Tibial nerve (tissue), 4 donors: ENCODE results near the gene SLCO3A1. TPM values are rescaled to one million over a fixed set of nuclear protein-coding genes. Genes with fewer than 3 reads are reported as not detected.
A peak's percentile ranks its signal among the peaks of the same experiment; 100 is the strongest.

Source experiments
- DNase-seq, 2 donors: peaks; one replicate each; pipeline ENCODE4 v3.0.0-alpha.2; 2019; ENCODE audit warnings: low spot score in 2 of 2
- H3K27ac ChIP-seq, 4 donors: fragments of 200-600 bp; sonication (generic) in 3 of 4; one replicate each; pipeline ENCODE4 v1.5.1; 2017 to 2019; ENCODE audit warnings: mild to moderate bottlenecking in 1 of 4
- H3K27me3 ChIP-seq, 2 donors: fragments of 200-600 bp; sonication (generic) in 1 of 2; one replicate each; pipeline versions ENCODE4 v1.5.1 to v1.6.0; 2017 to 2019
- H3K36me3 ChIP-seq, 3 donors: fragments of 200-600 bp; sonication (generic); one replicate each; pipeline ENCODE4 v1.5.1; 2018 to 2019
- H3K4me1 ChIP-seq, 4 donors: fragments of 200-600 bp; sonication (generic) in 3 of 4; one replicate each; pipeline ENCODE4 v1.5.1; 2017 to 2019
- H3K4me3 ChIP-seq, 4 donors: fragments of 200-600 bp; sonication (generic) in 3 of 4; one replicate each; pipeline ENCODE4 v1.5.1; 2017 to 2019; ENCODE audit warnings: mild to moderate bottlenecking in 1 of 4, moderate library complexity in 1 of 4
- H3K9me3 ChIP-seq, 4 donors: fragments of 200-600 bp; sonication (generic) in 3 of 4; one replicate each; pipeline ENCODE4 v1.5.1; 2017 to 2019
- CTCF ChIP-seq, 5 experiments: fragments of 200-600 bp in 3 of 5; fragments of 450-650 bp in 2 of 5; sonication (generic) in 3 of 5; IDR thresholded peaks; one replicate each; pipeline ENCODE4 v1.5.1; 2016 to 2019; ENCODE audit warnings: antibody characterized with exemption in 5 of 5, mild to moderate bottlenecking in 3 of 5, moderate library complexity in 2 of 5
- EP300 ChIP-seq, 2 donors: sonication (generic); formaldehyde crosslinking; IDR thresholded peaks; one replicate each; pipeline ENCODE4 v1.6.1; 2017; ENCODE audit warnings: antibody characterized with exemption in 2 of 2, mild to moderate bottlenecking in 1 of 2
- POLR2A ChIP-seq, 2 donors: fragments of 450-650 bp; IDR thresholded peaks; one replicate each; pipeline ENCODE4 v1.6.1; 2017; ENCODE audit warnings: antibody characterized with exemption in 2 of 2, mild to moderate bottlenecking in 2 of 2, moderate library complexity in 2 of 2
- WGBS, 2 donors: methylation state at CpG; one replicate each; pipeline ENCODE4 v1.1.5; 2018; 5-methylcytosine and 5-hydroxymethylcytosine counted together
- total RNA-seq, 4 donors: library from RNA; depleted of rRNA; stranded (reverse); fragments of >200 nt; gene quantifications; one replicate each; pipeline ENCODE4 v1.1.0, GENCODE V29; 2016

The SLCO3A1 gene
- total RNA-seq, 4 donors from 2014 or later, result 13.8 to 20.2 (median 14.3) TPM

GRCh38 chr15:91857772-91858171 lies 4.3 kb downstream of the SLCO3A1 start:
- Histone ChIP-seq H3K9me3 (no peaks in the 10 kb centered on the region), H3K4me1 (peaks cover 0 to 33% (median 6%) of the 10 kb centered on the region in 4 donors), H3K27ac (no peak overlapping the region), H3K36me3 (peaks cover 0 to 4% (median 0%) of the 10 kb centered on the region in 3 donors), H3K27me3 (no peaks in the 10 kb centered on the region), H3K4me3 (no peak overlapping the region)
- 84 to 95% methylated on average over 2 of the region's 2 CpGs for WGBS, 2 donors
- TF ChIP-seq CTCF (IDR thresholded peaks at IDR 0.05) (no peak), POLR2A (IDR thresholded peaks at IDR 0.05) (no peak), EP300 (IDR thresholded peaks at IDR 0.05) (no peak)
- no peak for DNase-seq

- H3K9me3 ChIP-seq, result no peaks in the 10 kb centered on the region
- no peaks in the 10 kb centered on the region for H3K27me3 ChIP-seq
- no peak for DNase-seq
- WGBS, 2 donors, result 84% methylated on average over 7 of the region's 7 CpGs
- H3K36me3 ChIP-seq, result peaks cover 0 to 4% (median 0%) of the 10 kb centered on the region in 3 donors
- TF ChIP-seq EP300 (IDR thresholded peaks at IDR 0.05) (no peak), CTCF (IDR thresholded peaks at IDR 0.05) (no peak), POLR2A (IDR thresholded peaks at IDR 0.05) (no peak)
- H3K4me3 ChIP-seq, result no peak overlapping the region
- no peak overlapping the region for H3K27ac ChIP-seq
- peaks cover 0 to 29% (median 4%) of the 10 kb centered on the region in 4 donors for H3K4me1 ChIP-seq
Observed at GRCh38 chr15:91860498-91860897, 7.0 kb downstream of the SLCO3A1 start.

- TF ChIP-seq EP300 (IDR thresholded peaks at IDR 0.05) (peak in 1 of 2 donors; percentile 56), CTCF (IDR thresholded peaks at IDR 0.05) (no peak), POLR2A (IDR thresholded peaks at IDR 0.05) (no peak)
- no peak overlapping the region for H3K27ac ChIP-seq
- H3K36me3 ChIP-seq, result peaks cover 0 to 4% (median 0%) of the 10 kb centered on the region in 3 donors
- H3K9me3 ChIP-seq, result no peaks in the 10 kb centered on the region
- DNase-seq, result no peak
- no peak overlapping the region for H3K4me3 ChIP-seq
- peaks cover 0 to 29% (median under 1%) of the 10 kb centered on the region in 4 donors for H3K4me1 ChIP-seq
- H3K27me3 ChIP-seq, result no peaks in the 10 kb centered on the region
- WGBS, 2 donors, result 66 to 67% methylated on average over 6 of the region's 6 CpGs
Observed at GRCh38 chr15:91861223-91861622, 7.7 kb downstream of the SLCO3A1 start.

- no peak for DNase-seq
- Histone ChIP-seq H3K4me1 (peaks cover 0 to 41% (median 0%) of the 10 kb centered on the region in 4 donors), H3K27me3 (no peaks in the 10 kb centered on the region), H3K9me3 (no peaks in the 10 kb centered on the region), H3K36me3 (peaks cover 0 to 4% (median 0%) of the 10 kb centered on the region in 3 donors), H3K4me3 (no peak overlapping the region), H3K27ac (no peak overlapping the region)
- TF ChIP-seq CTCF (IDR thresholded peaks at IDR 0.05), result no peak
- TF ChIP-seq EP300 (IDR thresholded peaks at IDR 0.05), result no peak
- 62 to 88% methylated on average over 5 of the region's 5 CpGs for WGBS, 2 donors
Observed at GRCh38 chr15:91862891-91863504, 9.5 kb downstream of the SLCO3A1 start.

GRCh38 chr15:91863621-91864255 lies 10.2 kb downstream of the SLCO3A1 start:
- Histone ChIP-seq H3K4me3 (no peak overlapping the region), H3K27ac (no peak overlapping the region), H3K4me1 (peaks cover 0 to 43% (median 0%) of the 10 kb centered on the region in 4 donors), H3K9me3 (no peaks in the 10 kb centered on the region), H3K27me3 (no peaks in the 10 kb centered on the region), H3K36me3 (peaks cover 0 to under 1% (median 0%) of the 10 kb centered on the region in 3 donors)
- TF ChIP-seq POLR2A (IDR thresholded peaks at IDR 0.05) (no peak), CTCF (IDR thresholded peaks at IDR 0.05) (no peak), EP300 (IDR thresholded peaks at IDR 0.05) (no peak)
- no peak for DNase-seq
- 88 to 89% methylated on average over 7 of the region's 7 CpGs for WGBS, 2 donors
